Measurements from ENCODE around the gene RSAD2. TPM values are rescaled to one million over a fixed set of nuclear protein-coding genes. Genes with fewer than 3 reads are reported as not detected.

RSAD2 gene
- total and polyA plus RNA-seq, 9 of the 15 experiments (the other 6 are each of a cell fraction or from before 2014, with no cell fraction given): 0.15 to 1.4 (median 0.28) TPM

DNA sequence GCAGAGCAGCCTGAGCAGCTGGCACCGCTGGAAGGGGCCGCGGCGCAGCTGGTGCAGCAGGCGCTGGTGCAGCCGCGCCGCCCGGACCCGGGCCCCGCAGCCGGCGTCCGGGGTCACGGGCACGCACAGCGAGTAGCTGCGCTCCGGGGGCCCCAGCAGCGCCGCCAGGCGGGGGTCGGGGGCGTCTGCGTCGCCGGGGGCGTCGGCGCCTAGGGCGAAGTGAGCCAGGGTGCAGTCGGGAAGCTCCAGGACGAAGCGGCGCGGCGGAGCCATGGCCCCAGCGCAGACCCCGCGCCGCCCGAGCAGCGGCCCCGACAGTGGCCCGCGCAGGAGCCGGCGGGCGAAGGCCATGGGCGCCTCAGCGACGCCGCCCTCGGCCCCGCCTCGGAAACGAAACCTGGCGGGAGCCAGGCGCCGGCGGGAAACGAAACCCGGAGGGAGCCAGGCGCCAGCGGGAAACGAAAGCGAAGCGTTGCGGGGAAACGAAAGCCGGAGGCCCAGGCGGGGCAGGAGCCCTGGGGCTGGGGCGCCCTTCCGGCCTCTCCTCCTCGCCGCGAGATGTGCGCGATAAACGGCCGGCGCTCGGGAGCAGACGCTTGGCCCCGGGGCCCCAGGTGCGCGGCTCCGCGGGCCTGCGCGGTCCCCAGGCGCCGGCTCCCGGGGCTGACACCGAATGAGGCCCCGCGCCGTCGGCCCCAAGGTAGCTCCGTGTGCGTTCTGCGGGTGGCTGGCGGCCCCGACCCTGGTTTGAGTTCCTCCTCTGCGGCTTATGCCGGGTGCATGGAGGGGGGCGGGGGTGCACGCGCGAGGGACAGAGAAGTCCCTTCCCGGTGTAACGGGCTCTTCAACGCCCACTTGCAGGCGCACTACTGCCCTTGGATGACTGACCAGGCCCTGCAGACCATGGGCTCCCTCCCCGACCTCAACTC, 12.0 kb upstream of the RSAD2 start, which contains the start of gene CMPK2 (continued):
- TF ChIP-seq, protein P1, sequence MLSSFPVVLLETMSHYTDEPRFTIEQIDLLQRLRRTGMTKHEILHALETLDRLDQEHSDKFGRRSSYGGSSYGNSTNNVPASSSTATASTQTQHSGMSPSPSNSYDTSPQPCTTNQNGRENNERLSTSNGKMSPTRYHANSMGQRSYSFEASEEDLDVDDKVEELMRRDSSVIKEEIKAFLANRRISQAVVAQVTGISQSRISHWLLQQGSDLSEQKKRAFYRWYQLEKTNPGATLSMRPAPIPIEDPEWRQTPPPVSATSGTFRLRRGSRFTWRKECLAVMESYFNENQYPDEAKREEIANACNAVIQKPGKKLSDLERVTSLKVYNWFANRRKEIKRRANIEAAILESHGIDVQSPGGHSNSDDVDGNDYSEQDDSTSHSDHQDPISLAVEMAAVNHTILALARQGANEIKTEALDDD (IDR thresholded peaks at IDR 0.05): no peak
- no peak for TF ChIP-seq TCF7 (IDR thresholded peaks at IDR 0.05; ENCODE audit: borderline replicate concordance)
- no peak; the same call in 1 of the 2 replicates for TF ChIP-seq ERF (CRISPR knock-in tag; IDR thresholded peaks at IDR 0.05)
- no peak for TF ChIP-seq HNRNPLL (IDR thresholded peaks at IDR 0.05; ENCODE audit: low read depth, low read length, poor library complexity, severe bottlenecking)
- 0 out of 2 replicates have a peak, but pooled peaks have one; percentile 27 for TF ChIP-seq ZBTB17 (CRISPR knock-in tag; IDR thresholded peaks at IDR 0.05)
- no peak for TF ChIP-seq TFAM (CRISPR knock-in tag; conservative IDR thresholded peaks at IDR 0.05)
- no peak for TF ChIP-seq ZNF212 (CRISPR knock-in tag; IDR thresholded peaks at IDR 0.05)
- peak; percentile 94 for TF ChIP-seq CXXC5 (CRISPR knock-in tag; IDR thresholded peaks at IDR 0.05)
- TF ChIP-seq, protein P2, sequence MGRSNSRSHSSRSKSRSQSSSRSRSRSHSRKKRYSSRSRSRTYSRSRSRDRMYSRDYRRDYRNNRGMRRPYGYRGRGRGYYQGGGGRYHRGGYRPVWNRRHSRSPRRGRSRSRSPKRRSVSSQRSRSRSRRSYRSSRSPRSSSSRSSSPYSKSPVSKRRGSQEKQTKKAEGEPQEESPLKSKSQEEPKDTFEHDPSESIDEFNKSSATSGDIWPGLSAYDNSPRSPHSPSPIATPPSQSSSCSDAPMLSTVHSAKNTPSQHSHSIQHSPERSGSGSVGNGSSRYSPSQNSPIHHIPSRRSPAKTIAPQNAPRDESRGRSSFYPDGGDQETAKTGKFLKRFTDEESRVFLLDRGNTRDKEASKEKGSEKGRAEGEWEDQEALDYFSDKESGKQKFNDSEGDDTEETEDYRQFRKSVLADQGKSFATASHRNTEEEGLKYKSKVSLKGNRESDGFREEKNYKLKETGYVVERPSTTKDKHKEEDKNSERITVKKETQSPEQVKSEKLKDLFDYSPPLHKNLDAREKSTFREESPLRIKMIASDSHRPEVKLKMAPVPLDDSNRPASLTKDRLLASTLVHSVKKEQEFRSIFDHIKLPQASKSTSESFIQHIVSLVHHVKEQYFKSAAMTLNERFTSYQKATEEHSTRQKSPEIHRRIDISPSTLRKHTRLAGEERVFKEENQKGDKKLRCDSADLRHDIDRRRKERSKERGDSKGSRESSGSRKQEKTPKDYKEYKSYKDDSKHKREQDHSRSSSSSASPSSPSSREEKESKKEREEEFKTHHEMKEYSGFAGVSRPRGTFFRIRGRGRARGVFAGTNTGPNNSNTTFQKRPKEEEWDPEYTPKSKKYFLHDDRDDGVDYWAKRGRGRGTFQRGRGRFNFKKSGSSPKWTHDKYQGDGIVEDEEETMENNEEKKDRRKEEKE (IDR thresholded peaks at IDR 0.05; ENCODE audit: borderline replicate concordance in 1 of 2, control insufficient read depth in 1 of 2, low read depth in 2 of 2, low read length in 1 of 2): no peak
- no peak for TF ChIP-seq CAMTA2 (CRISPR knock-in tag; conservative IDR thresholded peaks at IDR 0.05)
- TF ChIP-seq, protein P3, sequence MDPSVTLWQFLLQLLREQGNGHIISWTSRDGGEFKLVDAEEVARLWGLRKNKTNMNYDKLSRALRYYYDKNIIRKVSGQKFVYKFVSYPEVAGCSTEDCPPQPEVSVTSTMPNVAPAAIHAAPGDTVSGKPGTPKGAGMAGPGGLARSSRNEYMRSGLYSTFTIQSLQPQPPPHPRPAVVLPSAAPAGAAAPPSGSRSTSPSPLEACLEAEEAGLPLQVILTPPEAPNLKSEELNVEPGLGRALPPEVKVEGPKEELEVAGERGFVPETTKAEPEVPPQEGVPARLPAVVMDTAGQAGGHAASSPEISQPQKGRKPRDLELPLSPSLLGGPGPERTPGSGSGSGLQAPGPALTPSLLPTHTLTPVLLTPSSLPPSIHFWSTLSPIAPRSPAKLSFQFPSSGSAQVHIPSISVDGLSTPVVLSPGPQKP (CRISPR knock-in tag; IDR thresholded peaks at IDR 0.05): no peak
- no peak for TF ChIP-seq STAT5B (CRISPR knock-in tag; IDR thresholded peaks at IDR 0.05)
- TF ChIP-seq ZNF695 (CRISPR knock-in tag; IDR thresholded peaks at IDR 0.05): no peak
- peak; percentile 32 for TF ChIP-seq HNRNPL (IDR thresholded peaks at IDR 0.05; ENCODE audit: low read depth, low read length)
- 0 out of 2 replicates have a peak, but pooled peaks have one; percentile 2 for TF ChIP-seq JUND (IDR thresholded peaks at IDR 0.05; ENCODE audit: borderline replicate concordance, low read depth, low read length)
- TF ChIP-seq JUND (tag; IDR thresholded peaks at IDR 0.05; ENCODE audit: borderline replicate concordance, low read depth, low read length): no peak; the same call in 2 of the 3 replicates
- TF ChIP-seq, protein P4, sequence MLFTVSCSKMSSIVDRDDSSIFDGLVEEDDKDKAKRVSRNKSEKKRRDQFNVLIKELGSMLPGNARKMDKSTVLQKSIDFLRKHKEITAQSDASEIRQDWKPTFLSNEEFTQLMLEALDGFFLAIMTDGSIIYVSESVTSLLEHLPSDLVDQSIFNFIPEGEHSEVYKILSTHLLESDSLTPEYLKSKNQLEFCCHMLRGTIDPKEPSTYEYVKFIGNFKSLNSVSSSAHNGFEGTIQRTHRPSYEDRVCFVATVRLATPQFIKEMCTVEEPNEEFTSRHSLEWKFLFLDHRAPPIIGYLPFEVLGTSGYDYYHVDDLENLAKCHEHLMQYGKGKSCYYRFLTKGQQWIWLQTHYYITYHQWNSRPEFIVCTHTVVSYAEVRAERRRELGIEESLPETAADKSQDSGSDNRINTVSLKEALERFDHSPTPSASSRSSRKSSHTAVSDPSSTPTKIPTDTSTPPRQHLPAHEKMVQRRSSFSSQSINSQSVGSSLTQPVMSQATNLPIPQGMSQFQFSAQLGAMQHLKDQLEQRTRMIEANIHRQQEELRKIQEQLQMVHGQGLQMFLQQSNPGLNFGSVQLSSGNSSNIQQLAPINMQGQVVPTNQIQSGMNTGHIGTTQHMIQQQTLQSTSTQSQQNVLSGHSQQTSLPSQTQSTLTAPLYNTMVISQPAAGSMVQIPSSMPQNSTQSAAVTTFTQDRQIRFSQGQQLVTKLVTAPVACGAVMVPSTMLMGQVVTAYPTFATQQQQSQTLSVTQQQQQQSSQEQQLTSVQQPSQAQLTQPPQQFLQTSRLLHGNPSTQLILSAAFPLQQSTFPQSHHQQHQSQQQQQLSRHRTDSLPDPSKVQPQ (CRISPR knock-in tag; IDR thresholded peaks at IDR 0.05; ENCODE audit: borderline replicate concordance): no peak
- no peak for TF ChIP-seq ZNF668 (CRISPR knock-in tag; IDR thresholded peaks at IDR 0.05)
- no peak for TF ChIP-seq TAL1 (IDR thresholded peaks at IDR 0.05)
- TF ChIP-seq ZNF778 (CRISPR knock-in tag; IDR thresholded peaks at IDR 0.05): no peak
